ENCODE results near the gene COX17.
A peak's percentile ranks its signal among the peaks of the same experiment; 100 is the strongest.

The COX17 gene

DNA sequence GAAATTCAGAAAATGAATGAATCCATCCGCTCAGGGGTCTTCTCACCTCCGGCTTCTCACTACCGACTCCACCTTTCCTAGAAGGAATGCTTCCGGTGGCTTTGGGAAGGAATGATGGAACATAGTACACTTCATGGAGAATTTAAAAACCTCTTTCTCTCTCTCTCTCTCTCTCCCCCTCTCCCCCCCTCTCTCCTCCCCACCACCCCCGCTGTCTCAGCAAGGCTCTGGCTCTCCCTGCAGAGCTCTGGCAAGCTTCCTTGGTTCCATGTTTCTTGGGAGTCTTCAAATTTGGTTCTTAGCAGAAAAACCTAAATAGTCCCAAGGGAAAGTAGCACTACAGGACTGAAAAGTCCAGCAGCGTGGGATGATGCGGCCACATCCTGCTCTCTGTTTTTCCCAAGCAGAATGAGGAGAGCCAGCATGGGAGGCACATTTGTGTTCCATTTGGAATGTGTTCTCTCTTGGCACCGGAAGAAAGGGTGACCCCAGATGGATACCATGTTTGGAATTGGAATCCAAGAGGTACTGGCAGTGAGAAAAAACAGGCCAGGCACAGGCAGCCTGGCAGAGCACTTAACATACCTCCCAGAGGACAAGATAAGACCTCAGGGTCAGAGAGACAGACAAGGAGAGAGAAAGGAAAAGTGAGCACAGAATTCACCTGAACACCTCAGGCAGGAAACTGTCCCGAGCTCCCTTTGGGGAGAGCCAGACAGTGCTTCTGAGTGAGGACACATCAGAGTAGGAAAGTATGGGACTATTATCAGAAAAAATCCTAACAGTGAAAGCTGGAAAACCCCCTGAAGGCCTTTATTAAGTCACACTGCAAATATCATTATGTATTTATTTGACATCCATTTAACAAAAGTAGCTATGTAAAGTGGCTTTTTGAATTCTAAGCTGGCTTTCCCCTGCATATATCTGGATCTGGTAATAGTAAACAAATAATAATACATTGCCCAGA is 16.4 kb downstream of the COX17 start, which contains the start of gene POPDC2:
POPDC2 (minus strand) TSS at position 116 of the 967 bp plus-strand sequence. CDS start 166 bp downstream, outside the sequence.
- no peak for DNase-seq
- H3K27me3 Mint-ChIP-seq, result no peaks in the 10 kb centered on the region
- H3K9me3 Mint-ChIP-seq, result no peaks in the 10 kb centered on the region
- no peak within 1 kb of the TSS for H3K4me3 Mint-ChIP-seq
- ATAC-seq, result no peak
- H3K27ac Mint-ChIP-seq, result peak within 1 kb of the TSS in 1 of 2 donors; percentile 72
- no peaks in the 10 kb centered on the region for H3K4me1 Mint-ChIP-seq

DNA sequence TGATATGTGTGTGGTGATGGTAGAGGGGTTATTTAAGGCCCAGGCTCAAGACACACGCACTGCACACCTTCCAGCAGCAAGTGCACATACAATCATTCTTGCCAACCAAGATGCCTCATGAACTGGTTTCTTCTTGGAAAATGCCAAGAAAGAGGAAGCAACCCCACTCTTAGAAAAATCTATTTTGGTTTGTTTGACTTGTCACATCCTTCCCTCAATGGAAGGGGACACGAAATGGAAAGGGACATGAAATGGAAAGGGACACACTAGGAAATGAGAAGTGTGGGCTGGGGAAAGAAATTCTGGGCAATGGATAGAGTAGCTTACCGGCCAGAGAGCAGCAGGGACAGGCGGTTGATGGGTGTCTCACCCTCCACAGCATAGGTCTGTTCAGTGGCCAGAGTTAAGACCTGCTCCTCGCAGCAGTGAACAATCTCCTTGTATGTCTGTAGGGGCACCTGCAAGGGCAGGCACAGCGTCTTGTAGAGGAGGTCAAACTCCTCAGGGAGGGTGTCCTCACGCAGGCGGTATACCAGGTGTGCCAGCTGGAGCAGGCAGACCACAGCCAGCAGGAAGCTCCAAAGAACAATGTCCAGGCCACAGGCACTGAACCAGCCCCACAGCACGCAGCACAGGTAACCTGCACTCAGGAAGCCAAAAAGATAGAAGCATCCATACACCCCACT is 17.5 kb downstream of the COX17 start:
- ATAC-seq (no peak), DNase-seq (no peak)
- H3K27ac Mint-ChIP-seq, result no peak overlapping the region
- H3K9me3 Mint-ChIP-seq, result no peaks in the 10 kb centered on the region
- no peaks in the 10 kb centered on the region for H3K27me3 Mint-ChIP-seq
- no peak overlapping the region for H3K4me3 Mint-ChIP-seq
- H3K4me1 Mint-ChIP-seq, result no peaks in the 10 kb centered on the region

DNA sequence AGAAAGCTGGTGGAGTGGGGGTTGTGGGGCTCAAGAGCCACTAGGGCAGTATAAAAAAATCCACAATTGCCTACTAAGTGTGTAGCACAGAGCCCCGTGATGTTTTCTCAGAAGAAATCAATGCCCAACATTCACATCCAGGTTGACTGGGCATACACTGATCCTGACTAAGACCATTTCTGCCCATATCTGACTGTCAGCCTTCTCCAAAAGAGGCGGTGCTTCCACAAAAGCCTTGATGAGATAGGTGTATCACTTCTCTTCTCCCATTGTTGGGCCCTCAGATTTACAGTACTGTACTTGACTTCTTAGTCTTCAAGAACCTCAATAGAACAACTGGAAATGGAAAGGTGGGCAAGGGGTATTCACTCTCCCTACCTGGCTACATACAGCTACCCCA is 18.2 kb downstream of the COX17 start:
- ATAC-seq (no peak), DNase-seq (no peak)
- no peaks in the 10 kb centered on the region for H3K4me1 Mint-ChIP-seq
- no peak overlapping the region for H3K4me3 Mint-ChIP-seq
- H3K9me3 Mint-ChIP-seq, result no peaks in the 10 kb centered on the region
- H3K27ac Mint-ChIP-seq, result no peak overlapping the region
- H3K27me3 Mint-ChIP-seq, result no peaks in the 10 kb centered on the region

DNA sequence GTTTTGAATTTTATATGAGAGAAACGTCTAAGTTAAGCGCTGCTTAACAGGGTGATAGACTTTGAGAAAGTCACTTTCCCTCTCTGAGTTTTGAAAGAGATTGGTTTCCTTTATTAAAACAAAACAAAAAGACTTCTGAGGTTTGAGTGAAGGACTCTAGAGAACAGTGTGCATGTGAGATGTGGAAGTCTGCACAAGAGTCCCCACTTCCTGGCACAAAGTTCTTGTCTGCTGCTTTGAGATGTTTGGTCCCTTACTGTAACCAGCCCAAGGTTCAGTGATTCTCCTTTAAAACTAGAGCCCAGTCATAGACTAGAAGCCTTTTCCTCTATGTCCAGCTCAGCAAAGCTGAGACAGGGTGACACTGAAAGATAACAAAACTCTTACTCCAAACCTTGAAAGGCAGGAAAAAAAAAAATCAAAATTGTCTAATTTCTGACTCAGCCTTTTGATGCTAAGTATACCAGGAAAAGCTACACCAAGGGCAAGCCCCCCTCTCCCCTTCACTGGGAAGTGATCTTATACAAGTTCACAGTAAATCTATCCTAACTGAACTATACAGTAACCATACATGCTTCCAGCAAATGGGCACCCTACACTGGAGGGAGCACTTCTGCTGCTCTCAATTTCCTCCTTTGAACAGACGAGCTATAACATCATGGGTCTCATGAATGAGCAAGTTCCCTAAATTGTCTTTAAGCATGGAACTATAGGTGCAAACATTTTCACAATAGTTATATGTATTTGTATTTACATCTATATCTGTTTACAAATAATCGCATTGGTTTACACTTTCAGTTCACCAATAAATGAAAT is 19.1 kb downstream of the COX17 start:
- Mint-ChIP-seq H3K4me3 (no peak overlapping the region), H3K9me3 (no peaks in the 10 kb centered on the region), H3K27me3 (no peaks in the 10 kb centered on the region), H3K4me1 (no peaks in the 10 kb centered on the region), H3K27ac (no peak overlapping the region)
- DNase-seq (no peak), ATAC-seq (no peak)

DNA sequence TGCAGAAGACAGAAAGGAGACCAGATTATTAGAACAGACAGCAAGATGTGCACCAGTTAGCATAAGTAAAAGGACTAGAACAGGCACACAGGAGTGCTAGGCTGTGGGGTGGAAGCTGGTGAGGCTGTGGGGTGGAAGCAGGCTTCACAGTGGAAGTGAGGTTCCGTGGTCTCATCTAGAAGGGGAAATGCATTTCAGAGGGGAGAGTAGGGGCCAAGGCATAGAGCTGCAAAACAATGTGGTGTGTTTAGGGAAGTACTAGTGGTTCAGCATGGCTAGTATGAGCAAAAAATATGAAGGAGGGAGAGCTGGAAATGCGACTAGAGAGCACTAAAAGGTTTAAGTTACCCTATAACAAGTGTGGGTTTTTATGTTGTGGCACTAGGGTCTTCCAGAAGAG is 23.3 kb downstream of the COX17 start:
- Mint-ChIP-seq H3K9me3 (no peaks in the 10 kb centered on the region), H3K27me3 (no peaks in the 10 kb centered on the region), H3K4me3 (no peak overlapping the region), H3K4me1 (no peaks in the 10 kb centered on the region), H3K27ac (no peak overlapping the region)
- DNase-seq (no peak), ATAC-seq (no peak)

DNA sequence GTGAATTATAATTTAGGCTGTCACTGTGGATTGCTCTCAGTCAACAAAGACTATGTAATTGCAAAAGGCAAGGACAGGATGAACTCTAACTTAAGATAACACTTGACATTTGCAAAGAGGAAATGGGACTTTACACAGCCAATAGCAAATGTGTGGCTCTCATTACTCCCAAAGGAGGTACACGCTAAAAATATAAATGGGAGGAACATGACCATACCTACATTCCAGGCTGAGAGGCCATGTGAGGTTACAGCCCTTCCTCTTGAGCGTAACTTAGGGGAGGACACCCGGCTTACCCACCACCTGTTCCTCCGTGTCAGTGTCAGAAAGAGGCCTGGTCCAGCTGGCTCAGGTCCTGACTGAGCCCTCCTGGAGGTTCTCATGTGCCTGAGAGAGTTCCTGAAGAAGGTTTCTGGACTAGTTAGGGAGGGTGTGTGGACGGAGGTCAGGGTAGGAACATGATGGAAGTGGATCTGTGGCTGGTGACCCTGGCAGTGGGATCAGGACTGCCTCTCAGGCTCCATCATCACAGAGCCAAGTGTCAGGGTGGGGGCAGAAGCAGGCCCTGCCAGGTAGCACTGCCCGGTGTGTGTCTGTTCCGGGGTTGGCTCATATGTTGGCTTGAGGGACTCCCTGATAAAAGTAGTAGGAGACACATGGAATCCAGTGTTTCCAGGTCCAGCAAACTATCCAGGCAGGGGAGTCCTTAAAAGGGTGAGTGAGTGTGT is 24.7 kb downstream of the COX17 start:
- ATAC-seq (no peak), DNase-seq (no peak)
- no peaks in the 10 kb centered on the region for H3K27me3 Mint-ChIP-seq
- peak overlapping the region in 1 of 2 donors; percentile 36 for H3K27ac Mint-ChIP-seq
- H3K4me3 Mint-ChIP-seq, result no peak overlapping the region
- H3K4me1 Mint-ChIP-seq, result no peaks in the 10 kb centered on the region
- no peaks in the 10 kb centered on the region for H3K9me3 Mint-ChIP-seq

- no peaks in the 10 kb centered on the region for H3K9me3 Mint-ChIP-seq
- no peak for ATAC-seq
- H3K4me3 Mint-ChIP-seq, result no peak overlapping the region
- DNase-seq, result no peak
- no peak overlapping the region for H3K27ac Mint-ChIP-seq
- no peaks in the 10 kb centered on the region for H3K4me1 Mint-ChIP-seq
- H3K27me3 Mint-ChIP-seq, result no peaks in the 10 kb centered on the region
Observed at GRCh38 chr3:119649761-119650160, 27.4 kb downstream of the COX17 start.

GRCh38 chr3:119647843-119648575 is 29.2 kb downstream of the COX17 start:
- Mint-ChIP-seq H3K4me1 (peaks cover 8% of the 10 kb centered on the region), H3K9me3 (no peaks in the 10 kb centered on the region), H3K4me3 (no peak overlapping the region), H3K27ac (peak overlapping the region in 1 of 2 donors; percentile 14), H3K27me3 (no peaks in the 10 kb centered on the region)
- no peak for DNase-seq
- no peak for ATAC-seq

DNA sequence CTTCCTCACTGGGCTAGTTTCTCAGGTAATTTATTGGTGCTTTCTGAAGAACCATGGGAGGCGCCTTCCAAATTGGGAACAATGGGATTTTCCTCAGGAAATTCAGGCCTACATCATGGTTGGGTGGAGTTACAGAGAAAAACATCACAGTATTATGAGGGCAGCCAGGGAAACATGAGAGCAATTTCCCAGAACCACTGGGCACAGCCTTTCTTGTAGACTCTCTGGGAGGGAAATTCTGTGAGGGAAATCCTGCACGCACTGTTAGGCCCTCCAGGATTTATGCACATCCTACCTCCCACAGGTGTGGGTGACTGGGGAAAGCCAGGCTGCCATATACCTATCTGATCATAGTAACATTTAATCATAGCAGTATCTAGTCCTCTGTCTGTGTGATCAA is 30.0 kb downstream of the COX17 start:
- peaks cover 17% of the 10 kb centered on the region for H3K4me1 Mint-ChIP-seq
- no peak overlapping the region for H3K4me3 Mint-ChIP-seq
- DNase-seq, result no peak
- no peaks in the 10 kb centered on the region for H3K9me3 Mint-ChIP-seq
- H3K27me3 Mint-ChIP-seq, result no peaks in the 10 kb centered on the region
- no peak overlapping the region for H3K27ac Mint-ChIP-seq
- ATAC-seq, result no peak

DNA sequence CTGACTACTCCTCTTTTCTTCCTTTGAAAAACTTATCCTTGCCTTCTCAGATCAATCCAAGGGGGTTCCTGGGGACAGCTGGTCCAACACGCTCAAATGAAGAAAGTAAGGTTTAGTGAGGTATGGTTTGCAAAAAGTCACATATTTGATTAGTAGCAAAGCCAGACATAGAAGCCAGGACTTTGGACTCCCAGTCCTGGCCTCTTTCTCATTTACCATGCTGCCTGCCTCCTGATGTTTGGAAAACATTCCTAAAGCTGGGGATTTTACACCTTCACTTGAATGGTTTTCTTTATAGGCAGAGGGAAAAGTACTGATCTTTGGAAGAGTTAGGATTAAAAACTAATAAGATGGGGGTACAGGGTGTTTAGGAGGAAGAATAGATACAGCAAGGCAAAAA is 31.4 kb downstream of the COX17 start:
- no peak for DNase-seq

DNA sequence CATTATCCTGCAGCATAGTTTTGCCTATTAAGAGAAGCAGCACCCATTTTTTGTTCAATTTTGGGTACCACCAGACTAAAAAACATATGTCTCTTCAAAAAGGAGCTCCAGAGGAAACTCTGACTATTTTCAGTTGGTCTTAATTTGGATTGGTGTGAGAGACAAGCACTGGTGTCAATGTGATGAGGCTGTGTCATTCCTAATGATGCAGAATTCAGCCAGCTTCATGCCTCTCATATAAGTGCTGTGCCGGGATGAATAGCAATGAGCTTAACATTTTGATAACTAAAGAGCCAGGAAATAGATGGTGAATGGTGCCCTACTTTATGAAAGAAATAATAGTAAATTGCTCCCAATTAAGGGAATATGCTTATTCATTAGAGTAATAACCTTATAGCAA is 32.7 kb downstream of the COX17 start:
- peaks cover 27% of the 10 kb centered on the region for H3K4me1 Mint-ChIP-seq
- H3K27me3 Mint-ChIP-seq, result no peaks in the 10 kb centered on the region
- ATAC-seq (no peak), DNase-seq (no peak)
- H3K9me3 Mint-ChIP-seq, result peaks cover 8 to 13% of the 10 kb centered on the region in 2 donors
- H3K27ac Mint-ChIP-seq, result no peak overlapping the region
- no peak overlapping the region for H3K4me3 Mint-ChIP-seq

More for the DNA sequence above, 31.4 kb downstream of the COX17 start:
- Mint-ChIP-seq H3K4me1 (peaks cover 18% of the 10 kb centered on the region), H3K9me3 (peaks cover 0 to 4% of the 10 kb centered on the region in 2 donors), H3K4me3 (no peak overlapping the region), H3K27ac (peak overlapping the region in 1 of 2 donors; percentile 47), H3K27me3 (no peaks in the 10 kb centered on the region)
- ATAC-seq, result no peak

- Mint-ChIP-seq H3K27ac (peak overlapping the region in 1 of 2 donors; percentile 53), H3K9me3 (peaks cover 10 to 14% of the 10 kb centered on the region in 2 donors), H3K27me3 (no peaks in the 10 kb centered on the region), H3K4me1 (peaks cover 37% of the 10 kb centered on the region), H3K4me3 (no peak overlapping the region)
- DNase-seq (no peak), ATAC-seq (no peak)
Observed at GRCh38 chr3:119643528-119643927, 33.7 kb downstream of the COX17 start.

- DNase-seq, result no peak
Observed at GRCh38 chr3:119642746-119643473, 34.3 kb downstream of the COX17 start.

DNA sequence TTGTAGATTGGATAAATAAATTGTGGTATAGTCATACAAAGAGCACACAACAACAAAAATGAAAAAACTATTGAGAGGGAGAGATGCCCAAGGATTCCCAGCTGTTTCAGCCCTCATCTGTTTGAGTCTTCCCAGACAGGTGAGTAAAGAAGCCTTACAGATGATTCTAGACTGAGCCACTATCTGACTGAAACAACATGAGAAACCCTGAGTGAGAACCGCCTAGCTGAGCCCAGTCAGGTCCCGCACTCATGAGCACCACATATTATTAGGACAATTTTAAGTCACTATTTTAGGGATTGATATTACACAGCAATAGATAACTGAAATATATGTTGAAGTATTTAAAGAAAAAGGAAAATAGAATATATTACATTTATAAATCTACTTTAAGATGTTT is 35.8 kb downstream of the COX17 start:
- H3K9me3 Mint-ChIP-seq, result peaks cover 10 to 14% of the 10 kb centered on the region in 2 donors
- H3K27me3 Mint-ChIP-seq, result no peaks in the 10 kb centered on the region
- no peak overlapping the region for H3K4me3 Mint-ChIP-seq
- H3K4me1 Mint-ChIP-seq, result peaks cover 48% of the 10 kb centered on the region
- no peak for ATAC-seq
- no peak overlapping the region for H3K27ac Mint-ChIP-seq
- no peak for DNase-seq

More at GRCh38 chr3:119642746-119643473, 34.3 kb downstream of the COX17 start:
- ATAC-seq, result no peak
- H3K4me3 Mint-ChIP-seq, result no peak overlapping the region
- peaks cover 10 to 14% of the 10 kb centered on the region in 2 donors for H3K9me3 Mint-ChIP-seq
- no peaks in the 10 kb centered on the region for H3K27me3 Mint-ChIP-seq
- H3K27ac Mint-ChIP-seq, result peak overlapping the region; percentile 51 to 62
- H3K4me1 Mint-ChIP-seq, result peaks cover 43% of the 10 kb centered on the region

Data from stimulated activated naive CD8-positive, alpha-beta T cell treated with anti-CD3 and anti-CD28 coated beads, Interleukin-15, amount 100 ng/mL, for 72 hours (primary cell).